Breast epithelium (tissue), 3 donors: ENCODE measurements around the gene REELD1.

ENCODE experiments used
- POLR2A ChIP-seq: fragments of 450-650 bp; IDR thresholded peaks from one replicate; pipeline ENCODE4 v1.6.1; 2016; ENCODE audit warnings: antibody characterized with exemption, mild to moderate bottlenecking, moderate library complexity
- POLR2AphosphoS5 ChIP-seq, 3 donors: sonication (generic); formaldehyde crosslinking; IDR thresholded peaks; one replicate each; pipeline ENCODE4 v1.6.1; 2017; ENCODE audit warnings: antibody characterized with exemption in 3 of 3
- TF ChIP-seq, protein P1 (sequence below), 3 donors: fragments of 450-650 bp; IDR thresholded peaks; one replicate each; pipeline ENCODE4 v1.5.1; 2016 to 2017; ENCODE audit warnings: antibody characterized with exemption in 3 of 3, mild to moderate bottlenecking in 3 of 3, moderate library complexity in 3 of 3

DNA sequence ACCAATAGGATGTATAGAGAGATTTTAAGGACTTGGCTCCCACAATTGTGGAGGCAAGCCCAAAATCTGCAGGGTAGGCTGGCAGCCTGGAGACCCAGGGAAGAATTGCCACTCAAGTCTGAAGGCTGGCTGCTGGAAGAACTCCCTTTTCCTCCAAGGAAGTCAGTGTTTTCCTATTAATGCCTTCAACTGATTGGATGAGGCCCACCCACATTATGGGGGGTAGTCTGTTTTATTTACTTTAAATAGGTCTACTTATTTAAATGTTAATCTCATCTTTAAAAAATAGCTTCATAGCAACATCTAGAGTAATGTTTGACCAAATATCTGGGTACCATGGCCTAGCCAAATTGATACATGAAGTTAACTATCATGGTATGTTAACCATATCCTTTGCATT lies 20.1 kb upstream of the REELD1 start:
- TF ChIP-seq, protein P1, sequence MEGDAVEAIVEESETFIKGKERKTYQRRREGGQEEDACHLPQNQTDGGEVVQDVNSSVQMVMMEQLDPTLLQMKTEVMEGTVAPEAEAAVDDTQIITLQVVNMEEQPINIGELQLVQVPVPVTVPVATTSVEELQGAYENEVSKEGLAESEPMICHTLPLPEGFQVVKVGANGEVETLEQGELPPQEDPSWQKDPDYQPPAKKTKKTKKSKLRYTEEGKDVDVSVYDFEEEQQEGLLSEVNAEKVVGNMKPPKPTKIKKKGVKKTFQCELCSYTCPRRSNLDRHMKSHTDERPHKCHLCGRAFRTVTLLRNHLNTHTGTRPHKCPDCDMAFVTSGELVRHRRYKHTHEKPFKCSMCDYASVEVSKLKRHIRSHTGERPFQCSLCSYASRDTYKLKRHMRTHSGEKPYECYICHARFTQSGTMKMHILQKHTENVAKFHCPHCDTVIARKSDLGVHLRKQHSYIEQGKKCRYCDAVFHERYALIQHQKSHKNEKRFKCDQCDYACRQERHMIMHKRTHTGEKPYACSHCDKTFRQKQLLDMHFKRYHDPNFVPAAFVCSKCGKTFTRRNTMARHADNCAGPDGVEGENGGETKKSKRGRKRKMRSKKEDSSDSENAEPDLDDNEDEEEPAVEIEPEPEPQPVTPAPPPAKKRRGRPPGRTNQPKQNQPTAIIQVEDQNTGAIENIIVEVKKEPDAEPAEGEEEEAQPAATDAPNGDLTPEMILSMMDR (IDR thresholded peaks at IDR 0.05) = no peak
- TF ChIP-seq POLR2AphosphoS5 (IDR thresholded peaks at IDR 0.05) (no peak), POLR2A (no peak)
